Transverse colon (tissue), 4 donors: ENCODE data around the gene HS3ST4.

Experiments used
- EP300 ChIP-seq: sonication (generic); formaldehyde crosslinking; IDR thresholded peaks from one replicate; pipeline ENCODE4 v1.6.1; 2017; ENCODE audit warnings: antibody characterized with exemption, low read depth
- POLR2A ChIP-seq: fragments of 450-650 bp; IDR thresholded peaks from one replicate; pipeline ENCODE4 v1.6.1; 2016; ENCODE audit warnings: antibody characterized with exemption, mild to moderate bottlenecking, moderate library complexity
- POLR2AphosphoS5 ChIP-seq, 3 donors: sonication (generic); formaldehyde crosslinking; IDR thresholded peaks; one replicate each; pipeline ENCODE4 v1.6.1; 2016; ENCODE audit warnings: antibody characterized with exemption in 3 of 3
- TF ChIP-seq, protein P1 (sequence below), 5 experiments: fragments of 200-600 bp in 3 of 5; fragments of 450-650 bp in 2 of 5; sonication (generic) in 3 of 5; IDR thresholded peaks; 1 replicate in 2 of 5; 2 replicates in 3 of 5; pipeline ENCODE4 v1.5.1; 2016 to 2017; ENCODE audit warnings: antibody characterized with exemption in 5 of 5, inconsistent platforms in 3 of 5, mild to moderate bottlenecking in 2 of 5, moderate library complexity in 1 of 5

DNA sequence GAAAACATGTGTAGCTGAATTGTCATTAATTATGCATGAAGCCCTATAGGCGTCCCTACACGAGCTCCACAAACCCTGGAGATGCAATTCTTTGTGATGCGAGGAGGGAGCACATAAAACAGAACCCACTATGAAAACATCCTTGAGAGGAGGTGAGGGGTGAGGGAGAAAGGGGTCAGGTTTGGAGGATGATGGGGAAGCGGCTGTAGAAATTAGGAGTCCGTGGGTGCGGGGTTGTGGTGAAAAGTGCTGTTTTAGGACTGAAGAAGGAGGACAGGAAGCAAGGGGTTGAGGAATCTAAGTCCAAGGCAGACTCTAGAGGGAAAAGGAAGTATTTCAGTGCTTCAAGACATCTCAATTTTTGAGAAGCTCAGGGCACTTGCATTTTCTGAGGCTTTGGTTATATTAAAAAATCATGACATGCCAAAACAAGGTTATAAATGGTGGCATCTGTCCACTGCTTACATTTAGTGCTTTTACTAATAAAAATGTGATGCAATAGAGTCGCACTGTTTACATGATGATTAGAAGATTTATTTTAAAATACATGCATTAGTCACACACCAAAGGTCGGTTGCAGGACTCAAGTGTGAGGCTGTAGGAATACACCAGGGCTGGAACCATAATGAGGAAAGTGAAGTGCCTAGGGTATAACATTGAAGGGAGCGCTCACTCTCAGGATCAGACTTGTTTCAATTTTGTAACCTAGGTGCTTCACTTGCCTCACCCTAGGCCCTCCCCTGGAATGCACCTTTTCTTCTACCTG lies 379.5 kb downstream of the HS3ST4 start:
- TF ChIP-seq, protein P1, sequence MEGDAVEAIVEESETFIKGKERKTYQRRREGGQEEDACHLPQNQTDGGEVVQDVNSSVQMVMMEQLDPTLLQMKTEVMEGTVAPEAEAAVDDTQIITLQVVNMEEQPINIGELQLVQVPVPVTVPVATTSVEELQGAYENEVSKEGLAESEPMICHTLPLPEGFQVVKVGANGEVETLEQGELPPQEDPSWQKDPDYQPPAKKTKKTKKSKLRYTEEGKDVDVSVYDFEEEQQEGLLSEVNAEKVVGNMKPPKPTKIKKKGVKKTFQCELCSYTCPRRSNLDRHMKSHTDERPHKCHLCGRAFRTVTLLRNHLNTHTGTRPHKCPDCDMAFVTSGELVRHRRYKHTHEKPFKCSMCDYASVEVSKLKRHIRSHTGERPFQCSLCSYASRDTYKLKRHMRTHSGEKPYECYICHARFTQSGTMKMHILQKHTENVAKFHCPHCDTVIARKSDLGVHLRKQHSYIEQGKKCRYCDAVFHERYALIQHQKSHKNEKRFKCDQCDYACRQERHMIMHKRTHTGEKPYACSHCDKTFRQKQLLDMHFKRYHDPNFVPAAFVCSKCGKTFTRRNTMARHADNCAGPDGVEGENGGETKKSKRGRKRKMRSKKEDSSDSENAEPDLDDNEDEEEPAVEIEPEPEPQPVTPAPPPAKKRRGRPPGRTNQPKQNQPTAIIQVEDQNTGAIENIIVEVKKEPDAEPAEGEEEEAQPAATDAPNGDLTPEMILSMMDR (IDR thresholded peaks at IDR 0.05): no peak
- TF ChIP-seq EP300 (no peak), POLR2A (no peak), POLR2AphosphoS5 (IDR thresholded peaks at IDR 0.05) (no peak)
